ENCODE results near the gene CTAGE1.

CTAGE1 gene

GRCh38 chr18:22457524-22457923, 39.8 kb upstream of the CTAGE1 start:
- no peak for TF ChIP-seq CTCF (IDR thresholded peaks at IDR 0.05; ENCODE audit: extremely low read depth, insufficient read depth, missing control alignments)
- in situ Hi-C loops (cut with MboI; ENCODE audit: low pct_unique_long_range_greater_than_20kb, low sequenced_read_pairs, unreplicated experiment), result no loop called here
- no peak for DNase-seq (ENCODE audit: low spot score)

DNA sequence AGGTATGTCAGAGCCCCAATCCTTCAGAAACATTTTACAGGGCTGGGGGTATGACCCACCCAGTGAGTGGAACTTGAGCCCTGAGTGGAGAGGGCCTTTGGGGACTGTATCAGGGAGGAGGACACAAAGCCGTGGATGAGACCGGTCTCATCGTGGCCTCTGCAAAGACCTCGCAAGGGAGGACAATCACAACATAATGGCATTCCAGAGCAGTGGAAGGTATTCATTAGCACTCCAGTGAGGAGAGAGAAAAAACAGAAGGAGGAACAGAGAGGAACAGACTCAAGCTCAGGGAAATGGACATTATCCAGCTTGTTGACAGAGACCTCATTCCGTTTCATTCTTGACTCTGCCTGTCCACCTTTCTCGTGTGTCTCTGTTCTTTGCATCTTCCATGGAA, 38.8 kb upstream of the CTAGE1 start:
- TF ChIP-seq CTCF (IDR thresholded peaks at IDR 0.05; ENCODE audit: extremely low read depth, insufficient read depth, missing control alignments), result no peak
- in situ Hi-C loops (cut with MboI; ENCODE audit: low pct_unique_long_range_greater_than_20kb, low sequenced_read_pairs, unreplicated experiment), result no loop called here
- DNase-seq (ENCODE audit: low spot score), result no peak

DNA sequence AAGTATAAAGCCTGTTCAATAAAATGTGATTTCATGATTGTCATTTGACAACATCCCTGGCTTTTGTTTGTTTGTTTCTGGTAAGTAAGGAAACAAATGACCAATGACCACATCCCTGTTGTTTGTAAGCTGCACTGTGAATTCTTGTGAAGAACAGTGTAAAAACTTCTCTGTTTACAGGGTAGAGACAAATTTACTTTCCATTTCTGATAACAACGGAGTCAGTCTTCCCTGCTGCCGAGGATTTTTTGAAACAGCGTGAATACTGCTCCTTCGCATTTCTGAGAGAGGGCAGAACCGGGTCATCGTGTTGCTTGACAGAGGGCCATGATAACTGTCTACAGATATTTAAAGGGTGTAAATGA, 38.4 kb upstream of the CTAGE1 start:
- in situ Hi-C loops (cut with MboI; ENCODE audit: low pct_unique_long_range_greater_than_20kb, low sequenced_read_pairs, unreplicated experiment), result no loop called here
- DNase-seq (ENCODE audit: low spot score), result no peak
- TF ChIP-seq CTCF (IDR thresholded peaks at IDR 0.05; ENCODE audit: extremely low read depth, insufficient read depth, missing control alignments), result no peak

DNA sequence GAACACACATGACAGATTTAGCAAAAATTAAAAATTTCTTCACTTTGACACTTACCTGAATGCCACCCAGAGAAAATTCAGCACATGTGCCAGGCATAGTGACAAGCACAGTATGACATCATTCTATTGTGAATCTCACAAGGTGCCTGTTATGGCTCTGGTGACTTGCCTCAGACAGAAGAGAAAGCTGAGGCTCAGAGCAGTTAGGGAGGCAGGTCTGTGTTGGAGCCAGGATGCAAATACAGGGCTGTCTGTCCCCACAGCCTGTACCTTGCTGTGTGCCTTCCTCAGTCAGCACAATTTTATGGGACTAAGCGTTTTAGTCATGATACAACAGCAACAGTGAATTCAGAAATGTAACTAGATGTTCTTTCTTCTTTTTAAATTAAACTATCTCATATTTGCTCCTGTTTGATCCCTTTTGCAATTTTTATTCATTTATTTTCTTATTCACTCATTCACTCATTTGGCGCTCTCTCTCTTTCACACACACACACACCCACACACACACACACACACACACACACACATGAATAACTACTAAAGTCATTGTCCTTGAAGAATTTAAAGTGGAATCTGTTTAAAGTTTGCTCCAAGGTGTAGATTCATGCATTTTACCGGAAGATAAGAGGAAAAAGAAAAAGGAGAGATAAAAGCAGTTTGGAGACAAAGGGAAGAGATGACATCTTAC, 37.9 kb upstream of the CTAGE1 start:
- in situ Hi-C loops (cut with MboI; ENCODE audit: low pct_unique_long_range_greater_than_20kb, low sequenced_read_pairs, unreplicated experiment), result no loop called here
- TF ChIP-seq CTCF (IDR thresholded peaks at IDR 0.05; ENCODE audit: extremely low read depth, insufficient read depth, missing control alignments), result no peak
- DNase-seq (ENCODE audit: low spot score), result no peak

DNA sequence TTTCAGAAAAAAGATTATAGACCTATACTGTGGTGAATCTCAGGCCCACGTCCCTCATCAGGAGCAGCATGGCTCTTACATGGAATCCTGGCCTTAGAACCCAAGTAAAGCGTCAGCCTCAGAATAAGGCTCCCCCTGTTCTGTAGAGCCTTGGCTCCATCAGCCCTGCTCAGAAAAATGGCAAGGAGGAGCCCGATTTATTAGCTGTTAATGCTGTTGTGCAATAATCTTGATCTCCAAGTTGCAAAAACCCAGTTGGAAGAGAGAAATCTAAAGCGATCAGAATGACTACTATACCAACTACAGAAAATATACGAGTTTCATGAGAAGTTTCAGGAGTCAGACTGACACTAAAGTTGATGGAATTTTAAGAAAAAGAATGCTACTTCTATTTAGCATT, 35.6 kb upstream of the CTAGE1 start:
- DNase-seq (ENCODE audit: low spot score), result no peak
- TF ChIP-seq CTCF (IDR thresholded peaks at IDR 0.05; ENCODE audit: extremely low read depth, insufficient read depth, missing control alignments), result no peak
- in situ Hi-C loops (cut with MboI; ENCODE audit: low pct_unique_long_range_greater_than_20kb, low sequenced_read_pairs, unreplicated experiment), result no loop called here

- in situ Hi-C loops (cut with MboI; ENCODE audit: low pct_unique_long_range_greater_than_20kb, low sequenced_read_pairs, unreplicated experiment), result no loop called here
- no peak for TF ChIP-seq CTCF (IDR thresholded peaks at IDR 0.05; ENCODE audit: extremely low read depth, insufficient read depth, missing control alignments)
- no peak for DNase-seq (ENCODE audit: low spot score)
Observed at GRCh38 chr18:22452226-22452668, 34.5 kb upstream of the CTAGE1 start.
